Progenitor cell of endocrine pancreas (in vitro differentiated cells): ENCODE measurements around the gene RNASE13. TPM values are rescaled to one million over a fixed set of nuclear protein-coding genes. Genes with fewer than 3 reads are reported as not detected.

Experiments
- DNase-seq: peaks from one replicate; pipeline ENCODE4 v3.0.0; 2021; ENCODE audit warnings: low spot score; ENCODE audit not compliant: unreplicated experiment
- H3K27ac Mint-ChIP-seq: 2 replicates; pipeline ENCODE4 v1.8.0; 2021; ENCODE audit warnings: mild to moderate bottlenecking, moderate library complexity, mixed read lengths
- H3K27me3 Mint-ChIP-seq: 2 replicates; pipeline ENCODE4 v1.8.0; 2021; ENCODE audit warnings: mixed read lengths
- H3K36me3 Mint-ChIP-seq: 2 replicates; pipeline ENCODE4 v1.8.0; 2022; ENCODE audit warnings: mixed read lengths; ENCODE audit not compliant: insufficient read depth
- H3K4me1 Mint-ChIP-seq: 2 replicates; pipeline ENCODE4 v1.8.0; 2021; ENCODE audit warnings: low read depth, mixed read lengths
- H3K4me3 Mint-ChIP-seq: 2 replicates; pipeline ENCODE4 v1.8.0; 2021; ENCODE audit warnings: low read depth, mild to moderate bottlenecking, moderate library complexity, mixed read lengths
- H3K9me3 Mint-ChIP-seq: 2 replicates; pipeline ENCODE4 v1.8.0; 2021; ENCODE audit warnings: low read depth, mixed read lengths
- CTCF ChIP-seq: fragments of 200-600 bp; sonication (generic); IDR thresholded peaks from one replicate; pipeline ENCODE4 v1.5.0; 2021; ENCODE audit warnings: antibody characterized with exemption, mild to moderate bottlenecking; ENCODE audit not compliant: unreplicated experiment
- total RNA-seq: library from RNA; stranded (reverse); gene quantifications from 2 replicates; pipeline ENCODE4 v1.2.1, GENCODE V29; 2021

RNASE13 gene
- total RNA-seq, 1 donor from 2014 or later, result not detected

GRCh38 chr14:21069388-21070082, 34.9 kb upstream of the RNASE13 start:
- peak overlapping the region; percentile 81 for H3K4me3 Mint-ChIP-seq
- no peak for DNase-seq
- peak overlapping the region; percentile 55 for H3K27ac Mint-ChIP-seq
- H3K36me3 Mint-ChIP-seq, result peaks cover 5% of the 10 kb centered on the region
- H3K27me3 Mint-ChIP-seq, result peaks cover 22% of the 10 kb centered on the region
- peaks cover 24% of the 10 kb centered on the region for H3K4me1 Mint-ChIP-seq
- H3K9me3 Mint-ChIP-seq, result no peaks in the 10 kb centered on the region
- no peak for TF ChIP-seq CTCF

- Mint-ChIP-seq H3K9me3 (no peaks in the 10 kb centered on the region), H3K4me3 (peak overlapping the region; percentile 81), H3K27ac (peak overlapping the region; percentile 84), H3K36me3 (peaks cover 5% of the 10 kb centered on the region), H3K27me3 (peaks cover 22% of the 10 kb centered on the region), H3K4me1 (peaks cover 24% of the 10 kb centered on the region)
- peak; percentile 68 for TF ChIP-seq CTCF
- DNase-seq, result peak; percentile 51
Observed at GRCh38 chr14:21068521-21069387, 34.1 kb upstream of the RNASE13 start.

- no peak for TF ChIP-seq CTCF
Observed at GRCh38 chr14:21066882-21067502, 32.4 kb upstream of the RNASE13 start.

GRCh38 chr14:21063479-21063878, 28.9 kb upstream of the RNASE13 start:
- Mint-ChIP-seq H3K27ac (peak overlapping the region; percentile 84), H3K4me1 (peaks cover 27% of the 10 kb centered on the region), H3K36me3 (no peaks in the 10 kb centered on the region), H3K27me3 (peaks cover 15% of the 10 kb centered on the region), H3K4me3 (no peak overlapping the region), H3K9me3 (no peaks in the 10 kb centered on the region)
- TF ChIP-seq CTCF, result no peak
- DNase-seq, result no peak

More at GRCh38 chr14:21066882-21067502, 32.4 kb upstream of the RNASE13 start:
- no peak for DNase-seq
- Mint-ChIP-seq H3K36me3 (no peaks in the 10 kb centered on the region), H3K27ac (peak overlapping the region; percentile 43), H3K4me3 (no peak overlapping the region), H3K4me1 (peaks cover 28% of the 10 kb centered on the region), H3K9me3 (no peaks in the 10 kb centered on the region), H3K27me3 (peaks cover 22% of the 10 kb centered on the region)

GRCh38 chr14:21061347-21061668, 26.7 kb upstream of the RNASE13 start:
- H3K36me3 Mint-ChIP-seq, result no peaks in the 10 kb centered on the region
- DNase-seq, result no peak
- TF ChIP-seq CTCF, result no peak
- H3K9me3 Mint-ChIP-seq, result no peaks in the 10 kb centered on the region
- peaks cover 27% of the 10 kb centered on the region for H3K4me1 Mint-ChIP-seq
- no peak overlapping the region for H3K4me3 Mint-ChIP-seq
- H3K27me3 Mint-ChIP-seq, result peaks cover 9% of the 10 kb centered on the region
- no peak overlapping the region for H3K27ac Mint-ChIP-seq
